Osteocyte (in vitro differentiated cells): ENCODE data around the gene SCGB1A1. TPM values are rescaled to one million over a fixed set of nuclear protein-coding genes. Genes with fewer than 3 reads are reported as not detected.

ENCODE experiments used
- DNase-seq: peaks from one replicate; pipeline ENCODE4 v3.0.0; 2021; ENCODE audit warnings: mixed read lengths; ENCODE audit not compliant: unreplicated experiment; ENCODE audit errors: extremely low spot score
- H3K27ac Mint-ChIP-seq: one replicate; pipeline ENCODE4 v1.8.0; 2021; ENCODE audit warnings: mild to moderate bottlenecking, mixed read lengths; ENCODE audit not compliant: unreplicated experiment
- H3K27me3 Mint-ChIP-seq: one replicate; pipeline ENCODE4 v1.8.0; 2021; ENCODE audit warnings: mixed read lengths; ENCODE audit not compliant: unreplicated experiment
- H3K36me3 Mint-ChIP-seq: one replicate; pipeline ENCODE4 v1.8.0; 2021; ENCODE audit warnings: mixed read lengths; ENCODE audit not compliant: unreplicated experiment
- H3K4me1 Mint-ChIP-seq: one replicate; pipeline ENCODE4 v1.8.0; 2021; ENCODE audit warnings: mixed read lengths; ENCODE audit not compliant: unreplicated experiment
- H3K4me3 Mint-ChIP-seq: one replicate; pipeline ENCODE4 v1.8.0; 2021; ENCODE audit warnings: mild to moderate bottlenecking, moderate library complexity, mixed read lengths; ENCODE audit not compliant: unreplicated experiment
- H3K9me3 Mint-ChIP-seq: one replicate; pipeline ENCODE4 v1.8.0; 2021; ENCODE audit warnings: mixed read lengths; ENCODE audit not compliant: unreplicated experiment
- CTCF ChIP-seq: fragments of 200-600 bp; sonication (generic); IDR thresholded peaks from 2 replicates; pipeline ENCODE4 v1.5.0; 2021; ENCODE audit warnings: antibody characterized with exemption, mild to moderate bottlenecking, moderate library complexity
- total RNA-seq: library from RNA; stranded (reverse); gene quantifications from 2 replicates; pipeline ENCODE4 v1.2.1, GENCODE V29; 2021

Gene SCGB1A1
- total RNA-seq, 1 donor from 2014 or later, result not detected

- Mint-ChIP-seq H3K27me3 (no peaks in the 10 kb centered on the region), H3K4me3 (no peak overlapping the region), H3K27ac (no peak overlapping the region), H3K4me1 (peaks cover 34% of the 10 kb centered on the region), H3K36me3 (no peaks in the 10 kb centered on the region), H3K9me3 (no peaks in the 10 kb centered on the region)
- no peak for DNase-seq
- TF ChIP-seq CTCF, result no peak
Measured at GRCh38 chr11:62435846-62436660, 17.2 kb downstream of the SCGB1A1 start.

- no peaks in the 10 kb centered on the region for H3K36me3 Mint-ChIP-seq
- H3K4me3 Mint-ChIP-seq, result no peak overlapping the region
- TF ChIP-seq CTCF, result no peak
- H3K27ac Mint-ChIP-seq, result no peak overlapping the region
- no peak for DNase-seq
- H3K9me3 Mint-ChIP-seq, result no peaks in the 10 kb centered on the region
- H3K4me1 Mint-ChIP-seq, result peaks cover 22% of the 10 kb centered on the region
- H3K27me3 Mint-ChIP-seq, result no peaks in the 10 kb centered on the region
Measured at GRCh38 chr11:62437616-62438015, 18.8 kb downstream of the SCGB1A1 start.

- Mint-ChIP-seq H3K36me3 (no peaks in the 10 kb centered on the region), H3K4me3 (no peak overlapping the region), H3K27ac (no peak overlapping the region), H3K4me1 (peaks cover 19% of the 10 kb centered on the region), H3K27me3 (no peaks in the 10 kb centered on the region), H3K9me3 (no peaks in the 10 kb centered on the region)
- no peak for DNase-seq
- TF ChIP-seq CTCF, result no peak
Measured at GRCh38 chr11:62438641-62439040, 19.8 kb downstream of the SCGB1A1 start.

- DNase-seq, result no peak
- H3K4me3 Mint-ChIP-seq, result no peak overlapping the region
- peak; percentile 7 for TF ChIP-seq CTCF
- peak overlapping the region; percentile 78 for H3K27ac Mint-ChIP-seq
- H3K9me3 Mint-ChIP-seq, result no peaks in the 10 kb centered on the region
- H3K4me1 Mint-ChIP-seq, result peaks cover 25% of the 10 kb centered on the region
- H3K36me3 Mint-ChIP-seq, result no peaks in the 10 kb centered on the region
- no peaks in the 10 kb centered on the region for H3K27me3 Mint-ChIP-seq
Measured at GRCh38 chr11:62439785-62440602, 21.2 kb downstream of the SCGB1A1 start.
